Endothelial cell of umbilical vein (primary cell): ENCODE data around the gene LRRTM4.

ENCODE experiments used
- EZH2 ChIP-seq: IDR thresholded peaks from 2 replicates; pipeline ENCODE4 v1.6.1; 2012; ENCODE audit warnings: borderline replicate concordance, low read depth, mild to moderate bottlenecking, moderate library complexity, low read length, inconsistent platforms; ENCODE audit not compliant: severe bottlenecking
- POLR2A ChIP-seq: IDR thresholded peaks from 2 replicates; pipeline ENCODE4 v1.6.1; 2012; ENCODE audit warnings: low read depth, mild to moderate bottlenecking, control low read depth, low read length
- POLR2AphosphoS5 ChIP-seq: IDR thresholded peaks from 2 replicates; pipeline ENCODE4 v1.6.1; 2012; ENCODE audit warnings: low read depth, mild to moderate bottlenecking, control low read depth, low read length, moderate library complexity; ENCODE audit not compliant: insufficient read depth
- TF ChIP-seq, protein P1 (sequence below), 2 donors: IDR thresholded peaks; 1 replicate in 1 of 2; 2 replicates in 1 of 2; pipeline ENCODE4 v1.5.1; 2011; ENCODE audit warnings: low read length in 2 of 2, mild to moderate bottlenecking in 2 of 2, moderate library complexity in 2 of 2, control low read depth in 1 of 2, inconsistent platforms in 1 of 2, low read depth in 1 of 2; ENCODE audit not compliant: insufficient read depth in 1 of 2; ENCODE audit errors: extremely low read depth in 1 of 2

- TF ChIP-seq, protein P1, sequence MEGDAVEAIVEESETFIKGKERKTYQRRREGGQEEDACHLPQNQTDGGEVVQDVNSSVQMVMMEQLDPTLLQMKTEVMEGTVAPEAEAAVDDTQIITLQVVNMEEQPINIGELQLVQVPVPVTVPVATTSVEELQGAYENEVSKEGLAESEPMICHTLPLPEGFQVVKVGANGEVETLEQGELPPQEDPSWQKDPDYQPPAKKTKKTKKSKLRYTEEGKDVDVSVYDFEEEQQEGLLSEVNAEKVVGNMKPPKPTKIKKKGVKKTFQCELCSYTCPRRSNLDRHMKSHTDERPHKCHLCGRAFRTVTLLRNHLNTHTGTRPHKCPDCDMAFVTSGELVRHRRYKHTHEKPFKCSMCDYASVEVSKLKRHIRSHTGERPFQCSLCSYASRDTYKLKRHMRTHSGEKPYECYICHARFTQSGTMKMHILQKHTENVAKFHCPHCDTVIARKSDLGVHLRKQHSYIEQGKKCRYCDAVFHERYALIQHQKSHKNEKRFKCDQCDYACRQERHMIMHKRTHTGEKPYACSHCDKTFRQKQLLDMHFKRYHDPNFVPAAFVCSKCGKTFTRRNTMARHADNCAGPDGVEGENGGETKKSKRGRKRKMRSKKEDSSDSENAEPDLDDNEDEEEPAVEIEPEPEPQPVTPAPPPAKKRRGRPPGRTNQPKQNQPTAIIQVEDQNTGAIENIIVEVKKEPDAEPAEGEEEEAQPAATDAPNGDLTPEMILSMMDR (IDR thresholded peaks at IDR 0.05; ENCODE audit: extremely low read depth in 1 of 2, insufficient read depth in 1 of 2, low read depth in 1 of 2, low read length in 2 of 2), result no peak
- TF ChIP-seq EZH2 (no peak), POLR2AphosphoS5 (no peak), POLR2A (no peak)
These were observed 49.4 kb upstream of the LRRTM4 start for GRCh38 chr2:77571545-77571944.
